Fibroblast of the conjunctiva (primary cell): ENCODE results near the gene METTL21A.

ENCODE experiments used
- DNase-seq: peaks from one replicate; pipeline ENCODE4 v3.0.0-alpha.2; 2010; ENCODE audit warnings: low read depth

METTL21A gene

DNA sequence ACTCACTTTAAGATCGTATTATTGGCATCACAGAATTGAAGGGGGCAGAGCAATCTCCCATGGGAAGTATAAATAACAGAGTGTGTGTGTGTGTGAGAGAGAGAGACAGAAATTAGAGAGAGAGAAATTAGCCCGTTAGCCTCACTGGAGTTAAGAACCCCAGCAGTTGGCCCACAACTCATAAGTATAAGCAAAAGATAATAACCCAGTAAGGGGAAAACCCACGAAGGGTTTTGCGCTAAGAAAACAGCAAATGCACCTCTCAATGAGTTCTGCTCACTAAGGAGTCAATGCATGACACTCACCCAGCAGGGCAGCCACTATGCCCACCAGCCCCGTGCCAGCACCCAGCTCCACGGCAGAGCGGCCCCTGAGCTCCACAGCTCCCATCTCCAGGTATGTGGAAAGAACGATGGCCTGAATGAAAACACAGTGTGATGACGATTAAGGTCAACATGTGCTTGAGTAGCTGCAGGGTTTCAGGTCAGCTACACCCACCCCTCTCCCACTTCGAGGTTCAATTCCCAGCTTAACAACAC lies 3.6 kb downstream of the METTL21A start:
- no peak for DNase-seq

DNA sequence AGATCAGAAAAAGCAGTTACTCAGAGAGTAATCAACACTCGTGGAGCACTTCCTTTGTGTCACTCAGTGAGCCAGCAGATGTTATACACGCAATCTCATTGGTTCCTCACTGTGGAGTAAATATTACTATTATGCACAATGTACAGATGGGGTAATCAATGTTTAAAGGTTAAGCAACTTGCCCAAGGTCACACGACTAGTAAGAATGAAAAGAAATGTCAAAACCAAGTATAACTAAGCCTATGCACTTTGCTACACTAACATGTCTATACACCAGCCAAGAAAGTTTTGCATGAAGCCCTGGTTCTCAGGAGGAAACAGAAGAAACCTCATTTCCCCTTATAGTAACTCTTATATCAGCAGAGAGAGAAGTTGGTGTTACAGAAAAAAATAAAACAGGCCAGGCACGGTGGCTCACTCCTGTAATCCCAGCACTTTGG lies 5.4 kb downstream of the METTL21A start:
- no peak for DNase-seq

DNA sequence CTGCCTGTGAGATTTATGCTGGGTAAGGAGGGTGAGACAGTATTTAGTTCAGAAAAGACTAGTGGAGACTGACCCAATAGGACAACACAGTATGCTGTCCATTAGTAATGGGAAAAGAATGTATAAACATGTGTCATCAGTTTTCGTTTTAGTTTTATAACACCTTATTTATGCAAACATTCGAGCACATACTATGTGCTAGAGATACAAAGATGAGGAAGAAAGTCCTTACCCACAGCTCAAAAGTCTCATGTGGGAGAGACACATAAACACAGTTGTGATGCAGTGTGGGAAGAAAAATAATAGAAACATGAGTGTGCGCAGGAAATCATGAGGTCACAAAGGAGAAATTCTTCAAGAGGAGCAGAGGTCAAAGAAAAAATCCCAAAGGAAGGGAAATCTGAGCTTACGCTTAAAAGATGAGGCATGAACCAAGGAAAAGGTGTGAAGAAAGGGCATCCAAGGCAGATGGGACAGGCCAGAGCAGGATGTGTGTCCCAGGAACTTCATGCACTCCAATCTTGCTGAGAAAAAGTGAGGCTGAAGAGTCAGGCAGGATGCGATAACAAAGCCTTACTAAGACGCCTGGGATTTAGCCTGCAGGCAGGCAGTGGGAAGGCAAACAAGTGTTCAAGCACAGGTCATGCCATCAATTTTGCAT lies 8.1 kb downstream of the METTL21A start:
- DNase-seq: peak; percentile 51

DNA sequence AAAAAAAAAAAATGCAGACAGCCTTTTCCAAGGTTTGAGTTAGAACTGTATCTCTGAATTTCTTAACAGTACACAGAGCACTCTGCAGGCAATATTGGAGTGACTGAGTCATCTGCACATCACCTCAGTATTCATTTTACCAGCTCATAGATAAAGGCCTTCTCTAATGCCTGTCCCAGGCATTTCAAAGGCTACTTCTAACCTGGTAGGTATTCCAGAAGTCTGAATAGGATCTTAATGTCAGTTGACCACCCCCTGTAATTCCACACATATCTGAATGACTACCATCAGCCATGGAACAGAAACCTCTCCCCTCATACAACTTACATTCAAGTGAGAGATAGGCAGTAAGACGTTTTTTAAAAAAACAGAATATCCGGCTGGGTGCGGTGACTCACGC lies 9.0 kb downstream of the METTL21A start:
- DNase-seq: no peak

DNA sequence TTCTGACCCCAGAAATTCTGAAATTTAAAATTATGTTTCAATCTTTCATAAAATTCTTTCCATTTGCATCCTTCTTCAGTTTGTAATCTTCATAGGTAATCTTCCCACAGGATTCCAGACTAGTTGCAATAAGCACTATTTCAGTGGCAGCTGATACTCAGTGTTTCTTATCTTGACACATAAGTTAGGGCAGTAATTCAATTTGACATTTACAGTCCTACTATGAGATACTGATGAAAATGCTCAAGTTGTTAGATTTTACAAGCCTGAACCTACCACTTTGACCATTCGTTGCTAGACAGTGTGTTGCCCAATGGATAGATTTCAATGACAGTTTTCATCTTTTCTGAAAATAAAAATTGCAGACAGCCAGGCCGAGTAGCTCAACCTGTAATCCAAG lies 10.4 kb downstream of the METTL21A start:
- no peak for DNase-seq

DNA sequence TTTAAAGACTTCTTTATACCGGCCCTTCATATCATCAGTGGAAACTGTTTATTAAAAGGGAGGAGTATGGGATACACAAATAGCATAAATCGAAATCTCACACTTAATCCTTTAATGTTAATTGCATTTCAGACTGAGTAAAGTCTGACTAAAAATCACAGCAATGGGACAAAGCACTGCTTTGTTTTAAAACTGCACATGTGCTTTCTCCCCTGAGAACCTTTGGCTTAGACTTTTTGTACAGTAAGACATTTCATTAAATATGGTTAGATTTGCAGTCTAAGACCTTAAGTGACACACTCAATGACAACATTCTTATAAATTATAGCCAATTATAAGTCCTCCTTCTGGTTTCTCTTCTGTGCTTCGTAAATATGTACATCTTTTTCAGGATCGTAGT lies 12.5 kb downstream of the METTL21A start:
- DNase-seq: no peak

DNA sequence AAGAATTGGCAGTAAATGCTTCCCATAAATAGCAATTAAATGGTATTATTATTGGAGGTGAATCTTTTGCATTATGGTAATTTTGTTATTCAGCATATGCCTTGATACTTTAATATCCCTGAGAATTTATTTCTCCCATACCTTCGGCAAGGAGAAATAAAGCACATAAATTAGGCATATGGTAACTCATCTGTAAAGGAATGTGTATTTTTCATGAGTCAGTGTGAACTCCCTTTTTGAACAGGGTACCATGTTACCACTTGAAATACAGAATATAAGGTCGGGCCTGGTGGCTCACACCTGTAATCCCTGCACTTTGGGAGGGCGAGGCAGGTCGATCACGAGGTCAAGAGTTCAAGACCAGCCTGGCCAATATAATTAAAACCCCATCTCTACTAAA lies 18.4 kb downstream of the METTL21A start:
- DNase-seq: no peak

DNA sequence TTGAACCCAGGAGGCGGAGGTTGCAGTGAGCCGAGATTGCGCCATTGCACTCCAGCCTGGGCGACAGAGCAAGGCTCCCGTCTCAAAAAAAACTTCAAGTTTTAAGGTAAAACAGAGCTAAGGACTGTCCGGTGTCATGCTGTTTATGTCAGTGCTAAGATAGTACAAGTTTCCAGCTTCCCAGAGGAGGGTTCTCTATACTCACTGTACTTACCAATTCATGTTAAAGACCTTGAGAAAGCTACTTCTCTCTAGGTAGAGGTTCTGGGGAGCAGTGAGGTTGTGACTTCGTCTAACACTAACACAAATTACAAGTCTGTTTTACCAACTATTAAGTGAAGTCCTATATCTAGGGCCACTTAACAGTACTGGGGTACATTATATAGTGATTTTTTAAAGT lies 18.8 kb downstream of the METTL21A start:
- DNase-seq: no peak

DNA sequence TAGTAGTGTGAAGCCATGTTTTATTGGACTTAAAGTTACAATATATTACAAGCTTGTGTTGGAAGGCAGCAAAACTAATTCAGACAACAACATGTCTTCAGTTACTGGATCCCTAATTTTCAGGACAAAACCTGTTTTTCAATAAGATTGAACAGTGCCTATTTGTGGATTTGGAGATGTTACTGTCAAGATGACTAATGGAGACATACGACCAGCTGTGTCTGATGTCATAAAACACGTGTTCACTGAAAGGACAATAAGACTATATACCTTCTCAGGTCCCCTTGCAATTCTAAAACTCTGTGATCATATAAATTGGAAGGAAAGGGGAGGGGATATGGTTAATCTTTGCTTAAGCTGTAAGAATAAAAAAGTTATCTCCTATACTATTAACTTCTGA lies 21.7 kb downstream of the METTL21A start:
- no peak for DNase-seq

DNA sequence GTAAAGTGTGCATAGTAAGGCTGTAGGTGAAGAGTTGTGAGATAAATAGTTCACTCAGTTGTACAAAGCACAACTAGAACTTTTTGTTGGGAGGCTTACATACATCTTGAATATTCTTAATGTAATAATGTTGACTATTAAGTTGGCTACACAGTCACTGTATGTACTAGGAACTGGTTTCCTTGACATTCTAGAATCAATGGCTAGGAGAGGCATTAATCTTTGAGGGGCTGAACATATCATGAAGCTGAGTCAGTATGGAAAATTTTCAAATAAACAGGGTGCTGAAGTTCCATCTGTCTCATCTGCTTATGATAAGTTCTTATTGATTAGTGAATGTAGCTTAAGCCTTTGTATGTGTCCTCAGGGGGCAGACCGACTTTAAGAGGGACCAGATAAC lies 23.4 kb downstream of the METTL21A start:
- no peak for DNase-seq

DNA sequence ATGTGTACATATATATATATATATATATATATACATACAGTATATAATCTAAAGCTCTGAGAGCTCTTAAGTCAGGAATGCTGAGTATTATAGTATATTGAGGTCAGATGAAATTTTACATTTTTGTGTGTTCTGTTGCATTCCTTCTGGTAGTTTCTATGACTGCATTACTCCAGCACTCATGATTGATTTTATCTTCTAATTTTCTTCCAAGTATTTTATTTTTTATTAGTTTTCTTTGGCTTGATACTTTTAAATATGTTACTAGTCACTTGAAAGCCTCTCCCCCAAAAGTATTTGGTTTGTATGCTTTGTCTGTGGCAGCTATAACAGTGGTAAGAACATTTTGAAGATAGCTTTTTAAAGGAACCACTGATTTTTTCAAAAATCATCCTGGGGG lies 25.0 kb downstream of the METTL21A start:
- DNase-seq: no peak

DNA sequence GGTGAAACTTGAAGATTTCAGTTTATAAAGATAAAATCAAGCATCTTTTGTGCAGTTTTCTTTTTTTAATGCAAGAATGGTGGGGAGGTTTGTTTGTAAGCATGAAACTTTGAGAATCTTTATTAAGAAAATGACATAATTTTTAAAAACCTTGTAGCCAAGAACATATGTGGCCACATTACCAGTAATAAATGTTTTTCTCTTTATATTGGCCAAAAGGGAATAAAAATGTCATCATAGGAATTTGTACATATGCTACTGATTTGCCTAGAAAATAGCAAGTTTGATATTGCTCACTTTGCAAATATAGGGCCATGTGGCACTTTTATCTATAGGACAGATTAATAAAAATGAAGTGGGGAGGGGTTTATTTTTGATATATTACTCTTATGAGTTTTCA lies 25.6 kb downstream of the METTL21A start:
- no peak for DNase-seq

DNA sequence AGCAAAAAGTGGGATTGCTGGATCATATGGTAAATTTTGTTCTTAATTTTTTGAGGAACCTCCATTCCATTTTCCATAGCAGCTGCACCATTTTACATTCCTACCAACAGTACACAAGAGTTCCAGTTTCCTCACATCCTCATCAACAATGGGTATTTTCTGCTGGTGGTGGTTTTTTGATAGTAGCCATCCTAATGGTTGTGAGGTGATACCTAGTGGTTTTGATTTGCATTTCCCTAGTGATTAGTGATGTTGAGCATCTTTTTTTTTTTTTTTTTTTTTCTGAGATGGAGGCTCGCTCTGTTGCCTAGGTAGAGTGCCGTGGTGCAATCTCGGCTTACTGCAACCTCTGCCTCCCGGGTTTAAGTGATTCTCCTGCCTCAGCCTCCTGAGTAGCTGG lies 30.5 kb downstream of the METTL21A start:
- DNase-seq: no peak

DNA sequence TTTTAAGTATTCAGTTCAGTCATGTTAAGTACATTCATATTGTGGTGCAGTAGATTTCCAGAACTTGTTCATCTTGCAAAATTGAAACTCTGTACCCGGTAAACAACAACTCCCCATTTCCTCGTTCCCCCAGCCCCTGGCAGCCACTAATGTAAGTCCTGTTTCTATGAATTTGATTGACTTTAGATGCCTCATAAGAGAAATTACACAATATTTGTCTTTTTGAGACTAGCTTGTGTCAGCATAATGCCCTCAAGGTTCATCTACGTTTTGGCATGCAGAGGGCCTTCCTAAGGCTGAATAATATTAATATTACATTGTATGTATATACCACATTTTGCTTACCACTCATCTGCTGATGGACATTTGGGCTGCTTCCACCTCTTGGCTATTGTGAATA lies 30.9 kb downstream of the METTL21A start:
- no peak for DNase-seq

DNA sequence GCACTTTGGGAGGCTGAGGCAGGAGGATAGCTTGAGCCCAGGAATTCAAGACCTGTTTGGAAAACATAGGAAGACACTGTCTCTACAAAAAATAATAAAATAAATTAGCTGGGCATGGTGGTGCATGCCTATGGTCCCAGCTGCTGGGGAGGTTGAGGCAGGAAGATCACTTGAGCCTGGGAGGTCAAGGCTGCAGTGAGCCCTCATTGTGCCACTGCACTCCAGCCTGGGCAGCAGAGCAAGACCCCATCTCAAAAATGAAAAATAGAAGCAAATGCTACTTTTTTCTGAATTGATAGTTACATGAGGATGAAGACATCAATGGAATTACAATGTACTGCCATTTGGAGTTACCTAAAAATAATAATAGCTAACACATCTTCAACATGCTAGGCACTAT lies 31.9 kb downstream of the METTL21A start:
- no peak for DNase-seq

DNA sequence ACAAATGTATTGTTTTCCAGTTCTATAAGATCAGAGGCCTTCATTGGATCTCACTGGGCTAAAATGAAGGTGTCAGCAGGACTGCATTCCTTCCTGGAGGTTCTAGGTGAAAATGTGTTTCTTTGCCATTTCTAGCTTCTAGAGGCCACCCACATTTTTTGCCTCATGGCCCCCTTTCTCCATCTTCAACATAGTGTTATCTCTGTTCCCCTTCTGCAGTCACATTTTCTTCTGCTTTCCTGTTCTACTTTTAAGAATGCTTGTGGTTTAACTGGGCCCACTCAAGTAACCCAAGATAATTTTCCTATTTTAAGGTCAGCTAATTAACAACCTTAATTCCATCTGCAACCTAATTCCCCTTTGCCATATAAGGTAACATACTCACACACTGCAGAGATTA lies 36.1 kb downstream of the METTL21A start:
- DNase-seq: no peak

DNA sequence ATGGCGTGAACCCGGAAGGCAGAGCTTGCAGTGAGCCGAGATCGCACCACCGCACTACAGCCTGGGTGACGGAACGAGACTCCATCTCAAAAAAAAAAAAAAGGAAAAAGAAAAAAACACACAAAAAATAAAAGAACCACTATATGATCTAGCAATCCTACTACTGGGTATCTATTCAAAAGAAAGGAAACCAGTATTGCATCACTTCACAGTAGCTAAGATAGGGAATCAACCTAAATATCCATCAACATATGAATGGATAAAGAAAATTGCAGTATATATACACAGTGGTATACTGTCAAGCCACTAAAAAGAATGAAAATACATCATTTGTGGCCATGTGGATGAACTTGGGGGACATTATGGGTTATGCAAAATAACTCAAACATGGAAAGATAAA lies 37.9 kb downstream of the METTL21A start:
- no peak for DNase-seq

DNA sequence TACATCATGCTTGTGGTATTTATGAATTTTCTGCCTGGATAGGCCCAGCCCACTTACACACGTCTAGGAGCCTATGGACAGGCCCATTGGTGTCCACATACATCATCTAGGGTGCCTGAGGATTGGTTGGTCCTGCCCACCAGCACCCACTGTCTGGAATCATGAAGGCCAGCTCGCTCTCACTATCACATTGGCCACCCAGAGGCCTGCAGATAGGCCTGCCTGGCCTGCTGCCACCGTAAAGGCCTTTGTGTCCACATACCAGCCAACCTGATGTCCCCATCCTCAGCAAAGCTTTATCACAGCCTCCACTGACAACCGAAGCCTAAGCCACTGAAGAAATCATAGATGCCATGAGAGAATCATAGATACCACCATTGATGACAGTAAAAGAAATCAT lies 40.2 kb downstream of the METTL21A start:
- DNase-seq: no peak

DNA sequence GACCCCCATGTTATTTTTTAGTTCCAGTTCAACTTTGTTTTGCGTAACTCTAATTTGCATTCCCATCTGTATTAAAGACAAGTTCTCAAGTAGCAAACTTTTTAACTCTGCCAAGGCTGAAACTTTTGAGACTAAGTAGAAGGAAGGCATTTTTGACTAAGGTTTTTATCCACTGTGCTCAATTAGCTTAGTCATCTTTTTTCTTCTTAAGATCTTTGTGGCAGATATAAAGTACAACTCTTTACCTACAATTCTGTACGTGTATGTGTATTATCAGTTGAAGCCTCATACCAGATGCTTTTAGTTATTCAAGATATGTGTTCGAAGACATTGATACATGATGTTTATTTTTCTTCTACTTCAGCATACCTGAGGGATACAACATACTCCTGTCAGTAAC lies 53.8 kb downstream of the METTL21A start:
- DNase-seq: no peak

DNA sequence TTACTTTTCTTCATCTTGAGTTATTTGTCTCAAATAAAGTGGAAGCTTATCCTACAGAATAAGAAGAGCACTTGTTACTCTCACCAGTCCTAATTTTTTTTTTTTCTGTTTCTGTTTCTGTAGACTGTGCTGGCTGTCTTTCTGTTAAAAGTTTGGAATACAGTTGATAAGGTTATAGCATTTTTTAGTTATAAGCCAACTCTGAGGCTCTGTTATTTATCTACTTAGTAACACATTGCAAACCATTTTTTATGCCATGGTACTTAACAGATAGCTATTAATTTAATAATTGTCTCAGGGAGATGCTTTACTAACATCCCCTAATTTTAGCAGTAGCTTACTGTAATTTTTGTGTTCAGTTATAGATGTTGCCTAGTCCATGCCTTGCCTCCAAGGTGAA lies 57.5 kb downstream of the METTL21A start:
- no peak for DNase-seq

DNA sequence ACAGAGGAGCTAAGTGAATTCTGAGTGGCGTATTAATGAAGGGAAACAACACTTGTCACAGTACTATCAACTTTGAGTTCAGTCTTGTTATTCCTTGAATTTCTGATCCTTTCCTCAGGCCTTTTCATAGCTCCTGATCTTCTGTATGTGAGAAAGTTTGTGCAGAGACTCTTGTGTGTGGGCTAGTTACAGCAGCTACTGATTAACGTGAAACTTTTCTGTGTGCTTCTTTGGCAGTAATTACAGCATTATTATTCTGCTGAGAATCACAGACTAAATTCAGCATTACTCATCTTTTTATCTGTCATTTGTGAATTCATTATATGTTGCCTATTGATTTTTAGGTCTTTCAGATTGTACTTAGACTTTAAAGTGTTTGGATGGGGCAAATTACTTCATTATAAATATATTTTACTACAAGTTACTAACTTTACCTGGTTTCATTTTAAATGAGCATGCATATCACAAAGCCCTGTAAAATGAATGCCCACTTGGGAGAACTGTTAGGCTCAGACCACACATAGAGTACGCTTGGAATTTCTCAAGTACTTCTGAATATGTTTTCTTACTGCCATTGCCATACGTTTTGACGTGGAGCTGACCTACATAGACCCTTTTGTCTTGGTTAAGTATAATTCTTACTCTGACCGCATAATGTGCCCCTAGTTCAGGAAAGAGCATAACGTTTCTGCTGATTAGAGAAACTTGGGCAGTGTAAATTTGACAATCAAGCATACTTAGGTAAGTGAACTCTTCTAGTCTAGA lies 59.3 kb downstream of the METTL21A start:
- no peak for DNase-seq
